Measurements from ENCODE around the gene TOR1B. TPM values are rescaled to one million over a fixed set of nuclear protein-coding genes. Genes with fewer than 3 reads are reported as not detected.

TOR1B gene
- 14.5 TPM for total RNA-seq

DNA sequence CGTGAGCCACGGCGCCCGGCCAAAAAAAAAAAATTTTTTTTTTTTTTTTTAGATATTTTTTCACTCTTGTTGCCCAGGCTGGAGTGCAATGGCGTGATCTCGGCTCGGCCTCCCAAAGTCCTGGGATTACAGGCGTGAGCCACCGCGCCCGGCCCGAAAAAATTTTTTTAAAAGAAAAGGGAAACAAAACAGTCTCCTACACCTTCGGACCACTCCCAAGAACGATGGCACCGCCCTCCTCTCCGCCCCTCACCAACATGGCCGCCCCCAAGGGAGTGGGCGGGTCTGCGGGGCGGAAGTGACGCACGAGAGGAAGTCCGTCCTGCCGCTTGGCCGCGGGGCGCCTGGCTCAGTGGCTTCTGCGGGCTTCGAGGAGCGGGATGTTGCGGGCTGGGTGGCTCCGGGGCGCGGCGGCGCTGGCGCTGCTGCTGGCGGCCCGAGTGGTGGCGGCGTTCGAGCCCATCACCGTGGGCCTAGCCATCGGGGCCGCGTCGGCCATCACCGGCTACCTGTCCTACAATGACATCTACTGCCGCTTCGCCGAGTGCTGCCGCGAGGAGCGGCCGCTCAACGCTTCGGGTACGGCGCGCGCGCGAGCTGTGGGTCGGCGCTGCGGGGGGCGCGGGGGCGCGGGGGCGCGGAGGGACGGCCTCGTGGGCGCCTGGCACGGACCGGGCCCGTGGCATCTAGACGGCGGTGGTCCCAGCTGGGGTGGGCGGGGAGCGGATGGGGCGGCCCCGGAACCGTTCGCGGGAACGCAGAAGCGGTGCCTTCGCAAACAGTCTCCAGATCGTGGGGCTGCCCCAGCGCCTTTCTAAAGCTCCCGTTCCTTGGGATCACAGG, at the start of gene TOR1B:
TOR1B (plus strand) TSS at position 352 of the 843 bp plus-strand sequence; CDS start at position 381, 29 bp downstream.
- intact Hi-C loops (cut with DNase I) = no loop called here
- H3K27ac ChIP-seq = peak within 1 kb of the TSS; percentile 75
- peaks cover 0 to 15% of the 10 kb centered on the region in 2 donors for H3K36me3 ChIP-seq
- DNase-seq (ENCODE audit: extremely low spot score in 2 of 2) = peak in 1 of 2 donors; percentile 92
- TF ChIP-seq POLR2AphosphoS5 (IDR thresholded peaks at IDR 0.05; ENCODE audit: insufficient read depth in 1 of 2, low read depth in 1 of 2) (peak; percentile 81 to 91), POLR2A (IDR thresholded peaks at IDR 0.05) (peak in 1 of 2 donors; percentile 71)
- TF ChIP-seq, protein P1, sequence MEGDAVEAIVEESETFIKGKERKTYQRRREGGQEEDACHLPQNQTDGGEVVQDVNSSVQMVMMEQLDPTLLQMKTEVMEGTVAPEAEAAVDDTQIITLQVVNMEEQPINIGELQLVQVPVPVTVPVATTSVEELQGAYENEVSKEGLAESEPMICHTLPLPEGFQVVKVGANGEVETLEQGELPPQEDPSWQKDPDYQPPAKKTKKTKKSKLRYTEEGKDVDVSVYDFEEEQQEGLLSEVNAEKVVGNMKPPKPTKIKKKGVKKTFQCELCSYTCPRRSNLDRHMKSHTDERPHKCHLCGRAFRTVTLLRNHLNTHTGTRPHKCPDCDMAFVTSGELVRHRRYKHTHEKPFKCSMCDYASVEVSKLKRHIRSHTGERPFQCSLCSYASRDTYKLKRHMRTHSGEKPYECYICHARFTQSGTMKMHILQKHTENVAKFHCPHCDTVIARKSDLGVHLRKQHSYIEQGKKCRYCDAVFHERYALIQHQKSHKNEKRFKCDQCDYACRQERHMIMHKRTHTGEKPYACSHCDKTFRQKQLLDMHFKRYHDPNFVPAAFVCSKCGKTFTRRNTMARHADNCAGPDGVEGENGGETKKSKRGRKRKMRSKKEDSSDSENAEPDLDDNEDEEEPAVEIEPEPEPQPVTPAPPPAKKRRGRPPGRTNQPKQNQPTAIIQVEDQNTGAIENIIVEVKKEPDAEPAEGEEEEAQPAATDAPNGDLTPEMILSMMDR (IDR thresholded peaks at IDR 0.05) = no peak
- H3K27me3 ChIP-seq = no peaks in the 10 kb centered on the region
- peak within 1 kb of the TSS; percentile 67 to 100 for H3K4me3 ChIP-seq
- peaks cover 10% of the 10 kb centered on the region for H3K4me1 ChIP-seq
- no peaks in the 10 kb centered on the region for H3K9me3 ChIP-seq

GRCh38 chr9:129755151-129755550, 47.8 kb upstream of the TOR1B start:
- no peaks in the 10 kb centered on the region for H3K9me3 ChIP-seq
- DNase-seq (ENCODE audit: extremely low spot score in 2 of 2) = no peak
- intact Hi-C loops (cut with DNase I) = no loop called here
- no peaks in the 10 kb centered on the region for H3K36me3 ChIP-seq
- no peaks in the 10 kb centered on the region for H3K27me3 ChIP-seq
- H3K4me3 ChIP-seq = no peak overlapping the region
- H3K4me1 ChIP-seq = peaks cover 29% of the 10 kb centered on the region
- TF ChIP-seq POLR2A (IDR thresholded peaks at IDR 0.05) (no peak), POLR2AphosphoS5 (IDR thresholded peaks at IDR 0.05; ENCODE audit: insufficient read depth in 1 of 2, low read depth in 1 of 2) (no peak)
- TF ChIP-seq, protein P1 (IDR thresholded peaks at IDR 0.05) = no peak
- no peak overlapping the region for H3K27ac ChIP-seq

GRCh38 chr9:129756191-129756590, 46.8 kb upstream of the TOR1B start:
- no peak for DNase-seq (ENCODE audit: extremely low spot score in 2 of 2)
- no peak overlapping the region for H3K4me3 ChIP-seq
- TF ChIP-seq POLR2AphosphoS5 (IDR thresholded peaks at IDR 0.05; ENCODE audit: insufficient read depth in 1 of 2, low read depth in 1 of 2) = no peak
- no peak for TF ChIP-seq POLR2A (IDR thresholded peaks at IDR 0.05)
- TF ChIP-seq, protein P1 (IDR thresholded peaks at IDR 0.05) = no peak
- intact Hi-C loops (cut with DNase I) = no loop called here
- H3K9me3 ChIP-seq = no peaks in the 10 kb centered on the region
- H3K4me1 ChIP-seq = peaks cover 24% of the 10 kb centered on the region
- no peak overlapping the region for H3K27ac ChIP-seq
- no peaks in the 10 kb centered on the region for H3K36me3 ChIP-seq
- no peaks in the 10 kb centered on the region for H3K27me3 ChIP-seq

DNA sequence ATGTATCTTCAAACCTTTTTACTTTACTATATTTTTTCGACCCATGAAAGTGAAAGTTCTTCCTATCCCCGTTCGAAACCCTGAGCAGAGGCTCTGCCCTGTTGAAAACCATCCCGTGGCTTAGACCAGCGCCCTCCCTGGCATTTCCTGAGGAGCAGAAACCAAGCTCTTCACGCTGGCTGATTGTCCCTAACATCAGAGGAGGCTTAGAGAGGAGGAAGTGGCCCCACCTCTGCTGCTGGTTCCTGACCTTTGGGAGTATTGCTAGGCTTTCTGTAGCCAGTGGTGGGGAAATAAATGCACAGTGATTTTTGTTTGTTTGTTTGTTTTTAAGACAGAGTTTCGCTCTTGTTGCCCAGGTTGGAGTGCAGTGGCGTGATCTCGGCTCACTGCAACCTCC, 45.9 kb upstream of the TOR1B start:
- Histone ChIP-seq H3K4me3 (no peak overlapping the region), H3K9me3 (no peaks in the 10 kb centered on the region), H3K4me1 (peaks cover 20% of the 10 kb centered on the region), H3K36me3 (no peaks in the 10 kb centered on the region), H3K27ac (no peak overlapping the region), H3K27me3 (no peaks in the 10 kb centered on the region)
- no peak for DNase-seq (ENCODE audit: extremely low spot score in 2 of 2)
- TF ChIP-seq, protein P1 (IDR thresholded peaks at IDR 0.05) = no peak
- TF ChIP-seq POLR2A (IDR thresholded peaks at IDR 0.05) (no peak), POLR2AphosphoS5 (IDR thresholded peaks at IDR 0.05; ENCODE audit: insufficient read depth in 1 of 2, low read depth in 1 of 2) (no peak)
- intact Hi-C loops (cut with DNase I) = no loop called here

GRCh38 chr9:129759319-129759718, 43.7 kb upstream of the TOR1B start:
- no peak overlapping the region for H3K4me3 ChIP-seq
- peaks cover 21% of the 10 kb centered on the region for H3K4me1 ChIP-seq
- H3K27ac ChIP-seq = no peak overlapping the region
- intact Hi-C loops (cut with DNase I) = no loop called here
- TF ChIP-seq, protein P1 (IDR thresholded peaks at IDR 0.05) = no peak
- TF ChIP-seq POLR2AphosphoS5 (IDR thresholded peaks at IDR 0.05; ENCODE audit: insufficient read depth in 1 of 2, low read depth in 1 of 2) (no peak), POLR2A (IDR thresholded peaks at IDR 0.05) (no peak)
- DNase-seq (ENCODE audit: extremely low spot score in 2 of 2) = no peak
- H3K36me3 ChIP-seq = no peaks in the 10 kb centered on the region
- no peaks in the 10 kb centered on the region for H3K27me3 ChIP-seq
- no peaks in the 10 kb centered on the region for H3K9me3 ChIP-seq

Data from vagina (tissue), 2 donors.